HEK293 (cell line): ENCODE data around the gene TRIM46.

Source experiments
- ZBTB7A ChIP-seq: fragments of 450-650 bp; formaldehyde crosslinking; IDR thresholded peaks from 2 replicates; pipeline ENCODE4 v1.5.1; 2016; ENCODE audit warnings: low read depth, missing biosample characterization, missing genetic modification characterization
- TF ChIP-seq, protein P1 (sequence below): fragments of 450-650 bp; formaldehyde crosslinking; IDR thresholded peaks from 2 replicates; pipeline ENCODE4 v1.5.1; 2017; ENCODE audit warnings: missing biosample characterization, missing genetic modification characterization
- TF ChIP-seq, protein P2 (sequence below): fragments of 450-650 bp; formaldehyde crosslinking; IDR thresholded peaks from 2 replicates; pipeline ENCODE4 v1.5.1; 2016; ENCODE audit warnings: missing biosample characterization, missing genetic modification characterization, low read depth
- TF ChIP-seq, protein P3 (sequence below): fragments of 450-650 bp; formaldehyde crosslinking; IDR thresholded peaks from 2 replicates; pipeline ENCODE4 v1.5.1; 2016; ENCODE audit warnings: missing biosample characterization, missing genetic modification characterization

DNA sequence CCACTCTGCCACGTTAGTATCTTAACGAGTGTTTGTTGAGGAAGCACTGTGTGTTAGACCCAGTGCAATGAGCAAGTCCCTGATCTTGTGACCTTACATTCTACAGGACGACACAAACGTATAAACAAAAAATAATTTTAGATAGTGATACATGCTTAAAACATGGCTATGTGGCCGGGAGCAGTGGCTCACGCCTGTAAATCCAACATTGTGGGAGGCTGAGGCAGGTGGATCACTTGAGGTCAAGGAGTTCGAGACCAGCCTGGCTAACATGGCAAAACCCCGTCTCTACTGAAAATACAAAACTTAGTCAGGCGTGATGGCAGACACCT, 54.4 kb downstream of the TRIM46 start:
- TF ChIP-seq, protein P1, sequence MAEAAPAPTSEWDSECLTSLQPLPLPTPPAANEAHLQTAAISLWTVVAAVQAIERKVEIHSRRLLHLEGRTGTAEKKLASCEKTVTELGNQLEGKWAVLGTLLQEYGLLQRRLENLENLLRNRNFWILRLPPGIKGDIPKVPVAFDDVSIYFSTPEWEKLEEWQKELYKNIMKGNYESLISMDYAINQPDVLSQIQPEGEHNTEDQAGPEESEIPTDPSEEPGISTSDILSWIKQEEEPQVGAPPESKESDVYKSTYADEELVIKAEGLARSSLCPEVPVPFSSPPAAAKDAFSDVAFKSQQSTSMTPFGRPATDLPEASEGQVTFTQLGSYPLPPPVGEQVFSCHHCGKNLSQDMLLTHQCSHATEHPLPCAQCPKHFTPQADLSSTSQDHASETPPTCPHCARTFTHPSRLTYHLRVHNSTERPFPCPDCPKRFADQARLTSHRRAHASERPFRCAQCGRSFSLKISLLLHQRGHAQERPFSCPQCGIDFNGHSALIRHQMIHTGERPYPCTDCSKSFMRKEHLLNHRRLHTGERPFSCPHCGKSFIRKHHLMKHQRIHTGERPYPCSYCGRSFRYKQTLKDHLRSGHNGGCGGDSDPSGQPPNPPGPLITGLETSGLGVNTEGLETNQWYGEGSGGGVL: no peak
- TF ChIP-seq, protein P2, sequence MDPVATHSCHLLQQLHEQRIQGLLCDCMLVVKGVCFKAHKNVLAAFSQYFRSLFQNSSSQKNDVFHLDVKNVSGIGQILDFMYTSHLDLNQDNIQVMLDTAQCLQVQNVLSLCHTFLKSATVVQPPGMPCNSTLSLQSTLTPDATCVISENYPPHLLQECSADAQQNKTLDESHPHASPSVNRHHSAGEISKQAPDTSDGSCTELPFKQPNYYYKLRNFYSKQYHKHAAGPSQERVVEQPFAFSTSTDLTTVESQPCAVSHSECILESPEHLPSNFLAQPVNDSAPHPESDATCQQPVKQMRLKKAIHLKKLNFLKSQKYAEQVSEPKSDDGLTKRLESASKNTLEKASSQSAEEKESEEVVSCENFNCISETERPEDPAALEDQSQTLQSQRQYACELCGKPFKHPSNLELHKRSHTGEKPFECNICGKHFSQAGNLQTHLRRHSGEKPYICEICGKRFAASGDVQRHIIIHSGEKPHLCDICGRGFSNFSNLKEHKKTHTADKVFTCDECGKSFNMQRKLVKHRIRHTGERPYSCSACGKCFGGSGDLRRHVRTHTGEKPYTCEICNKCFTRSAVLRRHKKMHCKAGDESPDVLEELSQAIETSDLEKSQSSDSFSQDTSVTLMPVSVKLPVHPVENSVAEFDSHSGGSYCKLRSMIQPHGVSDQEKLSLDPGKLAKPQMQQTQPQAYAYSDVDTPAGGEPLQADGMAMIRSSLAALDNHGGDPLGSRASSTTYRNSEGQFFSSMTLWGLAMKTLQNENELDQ (tag by site-specific recombination): no peak
- TF ChIP-seq, protein P3, sequence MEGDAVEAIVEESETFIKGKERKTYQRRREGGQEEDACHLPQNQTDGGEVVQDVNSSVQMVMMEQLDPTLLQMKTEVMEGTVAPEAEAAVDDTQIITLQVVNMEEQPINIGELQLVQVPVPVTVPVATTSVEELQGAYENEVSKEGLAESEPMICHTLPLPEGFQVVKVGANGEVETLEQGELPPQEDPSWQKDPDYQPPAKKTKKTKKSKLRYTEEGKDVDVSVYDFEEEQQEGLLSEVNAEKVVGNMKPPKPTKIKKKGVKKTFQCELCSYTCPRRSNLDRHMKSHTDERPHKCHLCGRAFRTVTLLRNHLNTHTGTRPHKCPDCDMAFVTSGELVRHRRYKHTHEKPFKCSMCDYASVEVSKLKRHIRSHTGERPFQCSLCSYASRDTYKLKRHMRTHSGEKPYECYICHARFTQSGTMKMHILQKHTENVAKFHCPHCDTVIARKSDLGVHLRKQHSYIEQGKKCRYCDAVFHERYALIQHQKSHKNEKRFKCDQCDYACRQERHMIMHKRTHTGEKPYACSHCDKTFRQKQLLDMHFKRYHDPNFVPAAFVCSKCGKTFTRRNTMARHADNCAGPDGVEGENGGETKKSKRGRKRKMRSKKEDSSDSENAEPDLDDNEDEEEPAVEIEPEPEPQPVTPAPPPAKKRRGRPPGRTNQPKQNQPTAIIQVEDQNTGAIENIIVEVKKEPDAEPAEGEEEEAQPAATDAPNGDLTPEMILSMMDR (tag by site-specific recombination): no peak
- no peak for TF ChIP-seq ZBTB7A (tag by site-specific recombination)
